Liver (tissue), 9 donors: ENCODE data around the gene WNT2. TPM values are rescaled to one million over a fixed set of nuclear protein-coding genes. Genes with fewer than 3 reads are reported as not detected.

Experiments
- DNase-seq: peaks from one replicate; pipeline ENCODE4 v3.0.0-alpha.2; 2017; ENCODE audit warnings: low spot score
- H3K27ac ChIP-seq, 2 donors: one replicate each; pipeline ENCODE4 v1.7.0; 2013; ENCODE audit warnings: inconsistent platforms in 2 of 2, low read length in 2 of 2, control low read depth in 1 of 2, low read depth in 1 of 2, mild to moderate bottlenecking in 1 of 2
- H3K27me3 ChIP-seq, 4 donors: one replicate each; pipeline versions ENCODE4 v1.6.1 to v1.7.0; 2013; ENCODE audit warnings: low read length in 3 of 4, inconsistent platforms in 1 of 4, mild to moderate bottlenecking in 1 of 4, moderate library complexity in 1 of 4; ENCODE audit not compliant: control insufficient read depth in 4 of 4, insufficient read depth in 4 of 4
- H3K36me3 ChIP-seq, 4 donors: one replicate each; pipeline versions ENCODE4 v1.6.1 to v1.7.0; 2013; ENCODE audit warnings: low read length in 3 of 4, mild to moderate bottlenecking in 3 of 4, low read depth in 1 of 4, moderate library complexity in 1 of 4; ENCODE audit not compliant: control insufficient read depth in 4 of 4, insufficient read depth in 3 of 4
- H3K4me1 ChIP-seq, 4 donors: one replicate each; pipeline versions ENCODE4 v1.6.1 to v1.7.0; 2013; ENCODE audit warnings: low read length in 3 of 4, mild to moderate bottlenecking in 3 of 4, moderate library complexity in 1 of 4; ENCODE audit not compliant: control insufficient read depth in 4 of 4, insufficient read depth in 4 of 4
- H3K4me3 ChIP-seq, 3 donors: one replicate each; pipeline versions ENCODE4 v1.6.1 to v1.7.0; 2013; ENCODE audit warnings: low read length in 3 of 3, control low read depth in 1 of 3, low read depth in 1 of 3, mild to moderate bottlenecking in 1 of 3
- H3K9ac ChIP-seq, 2 donors: one replicate each; pipeline ENCODE4 v1.7.0; 2013; ENCODE audit warnings: low read length in 2 of 2, mild to moderate bottlenecking in 2 of 2, moderate library complexity in 2 of 2, control low read depth in 1 of 2, low read depth in 1 of 2
- H3K9me3 ChIP-seq, 4 donors: one replicate each; pipeline versions ENCODE4 v1.6.1 to v1.7.0; 2013; ENCODE audit warnings: low read length in 3 of 4; ENCODE audit not compliant: control insufficient read depth in 4 of 4
- EGR1 ChIP-seq, 2 donors: IDR thresholded peaks; 2 replicates each; pipeline ENCODE4 v1.6.1; 2016 to 2018; ENCODE audit warnings: antibody characterized with exemption in 2 of 2, low read depth in 2 of 2
- FOXA1 ChIP-seq: IDR thresholded peaks from 2 replicates; pipeline ENCODE4 v1.6.1; 2016; ENCODE audit warnings: antibody characterized with exemption
- FOXA2 ChIP-seq: IDR thresholded peaks from 2 replicates; pipeline ENCODE4 v1.6.1; 2016; ENCODE audit warnings: antibody characterized with exemption
- GABPA ChIP-seq, 2 donors: IDR thresholded peaks in 1 of 2; conservative IDR thresholded peaks in 1 of 2; 2 replicates each; pipeline ENCODE4 v1.6.1; 2016; ENCODE audit warnings: antibody characterized with exemption in 2 of 2, mild to moderate bottlenecking in 1 of 2, moderate library complexity in 1 of 2
- HNF4A ChIP-seq, 2 donors: conservative IDR thresholded peaks; 2 replicates each; pipeline ENCODE4 v1.6.1; 2016; ENCODE audit warnings: antibody characterized with exemption in 2 of 2, mild to moderate bottlenecking in 2 of 2
- HNF4G ChIP-seq: IDR thresholded peaks from 2 replicates; pipeline ENCODE4 v1.6.1; 2016; ENCODE audit warnings: antibody characterized with exemption
- JUND ChIP-seq, 2 donors: IDR thresholded peaks; 2 replicates each; pipeline ENCODE4 v1.6.1; 2016; ENCODE audit warnings: antibody characterized with exemption in 2 of 2
- NR2F2 ChIP-seq: IDR thresholded peaks from 2 replicates; pipeline ENCODE4 v1.6.1; 2016; ENCODE audit warnings: antibody characterized with exemption
- RAD21 ChIP-seq, 2 donors: IDR thresholded peaks; 2 replicates each; pipeline ENCODE4 v1.6.1; 2016; ENCODE audit warnings: antibody characterized with exemption in 2 of 2, mild to moderate bottlenecking in 2 of 2
- RXRA ChIP-seq, 2 donors: IDR thresholded peaks; 2 replicates each; pipeline ENCODE4 v1.6.1; 2017 to 2018; ENCODE audit warnings: antibody characterized with exemption in 2 of 2, mild to moderate bottlenecking in 1 of 2
- SP1 ChIP-seq: IDR thresholded peaks from 2 replicates; pipeline ENCODE4 v1.6.1; 2018; ENCODE audit warnings: antibody characterized with exemption, mild to moderate bottlenecking
- TAF1 ChIP-seq: conservative IDR thresholded peaks from 2 replicates; pipeline ENCODE4 v1.6.1; 2016; ENCODE audit warnings: antibody characterized with exemption, mild to moderate bottlenecking
- YY1 ChIP-seq: IDR thresholded peaks from 2 replicates; pipeline ENCODE4 v1.6.1; 2016; ENCODE audit warnings: antibody characterized with exemption, mild to moderate bottlenecking
- WGBS: extraction: QIAGEN DNeasy Blood & Tissue Kit; methylation state at CpG from one replicate; pipeline ENCODE4 v1.1.7; 2013; 5-methylcytosine and 5-hydroxymethylcytosine counted together
- polyA plus RNA-seq, 2 donors: library from polyadenylated mRNA; stranded (reverse) in 1 of 2; unstranded in 1 of 2; fragments of 200-250 nt in 1 of 2; fragments of >200 nt in 1 of 2; fragmentation: Nextera tagmentation in 1 of 2; extraction: Ambion mirVana in 1 of 2; gene quantifications; one replicate each; pipeline versions ENCODE4 v1.2.1 to v1.2.3, GENCODE V29; 2013 to 2015
- total RNA-seq, 2 donors: library from RNA; depleted of rRNA; stranded (reverse); fragments of >200 nt; gene quantifications; one replicate each; pipeline ENCODE4 v1.2.3, GENCODE V29; 2014
- TF ChIP-seq, protein P1 (sequence below): fragments of 150-350 bp; IDR thresholded peaks from 2 replicates; pipeline ENCODE4 v1.5.1; 2017; ENCODE audit warnings: improper control_type of control experiment, low read depth, low read length; ENCODE audit not compliant: missing input control
- TF ChIP-seq, protein P2 (sequence below): IDR thresholded peaks from 2 replicates; pipeline ENCODE4 v1.6.1; 2016; ENCODE audit warnings: antibody characterized with exemption
- TF ChIP-seq, protein P3 (sequence below): IDR thresholded peaks from 2 replicates; pipeline ENCODE4 v1.6.1; 2016; ENCODE audit warnings: antibody characterized with exemption, mild to moderate bottlenecking
- TF ChIP-seq, protein P4 (sequence below): IDR thresholded peaks from 2 replicates; pipeline ENCODE4 v1.6.1; 2016; ENCODE audit warnings: antibody characterized with exemption
- TF ChIP-seq, protein P5 (sequence below): IDR thresholded peaks from 2 replicates; pipeline ENCODE4 v1.6.1; 2016; ENCODE audit warnings: antibody characterized with exemption
- donor health status: healthy.
- donor health status: healthy.
- donor health status: healthy.
- donor health status: healthy.
- donor health status: healthy.

Gene WNT2
- total and polyA plus RNA-seq, 4 donors: 1.1 to 2.0 (median 1.6) TPM

DNA sequence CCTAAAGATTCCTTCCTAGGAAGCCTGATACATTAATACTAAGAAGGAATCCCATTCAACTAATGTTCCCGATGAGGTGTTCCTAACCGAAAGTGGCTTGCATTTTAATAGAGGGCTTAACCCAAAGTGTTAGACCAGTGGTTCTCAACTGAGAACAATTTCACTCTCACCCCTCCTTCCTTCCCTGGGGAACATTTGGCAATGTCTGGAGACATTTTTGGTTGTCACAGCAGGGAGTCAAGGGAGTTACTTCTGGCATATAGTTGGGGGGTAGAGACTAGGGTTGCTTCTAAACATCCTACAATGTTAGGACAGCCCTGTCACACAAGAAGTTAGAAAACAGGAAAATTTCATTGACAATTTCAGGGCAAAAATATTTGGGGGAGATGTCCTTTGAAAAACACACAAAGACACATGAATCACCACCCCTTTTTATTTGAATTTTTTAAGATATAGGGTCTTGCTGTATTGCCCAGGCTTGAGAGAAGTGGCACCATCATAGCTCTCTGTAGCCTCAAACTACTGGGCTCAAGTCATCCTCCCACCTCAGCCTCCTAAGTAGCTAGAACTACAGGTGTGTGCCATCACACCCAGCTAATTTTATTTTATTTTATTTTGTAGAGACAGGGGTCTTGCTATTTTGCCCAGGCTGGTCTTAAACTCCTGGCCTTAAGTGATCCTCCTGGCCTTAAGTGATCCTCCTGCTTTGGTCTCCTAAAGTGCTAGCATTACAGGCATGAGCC lies 50.7 kb downstream of the WNT2 start:
- peaks cover 0 to 2% (median 0%) of the 10 kb centered on the region in 4 donors for H3K27me3 ChIP-seq
- DNase-seq: no peak
- no peak overlapping the region for H3K9ac ChIP-seq
- 91% methylated on average over 2 of the region's 2 CpGs for WGBS
- no peak overlapping the region for H3K4me3 ChIP-seq
- H3K27ac ChIP-seq: no peak overlapping the region
- no peaks in the 10 kb centered on the region for H3K4me1 ChIP-seq
- H3K36me3 ChIP-seq: no peaks in the 10 kb centered on the region
- TF ChIP-seq, protein P1, sequence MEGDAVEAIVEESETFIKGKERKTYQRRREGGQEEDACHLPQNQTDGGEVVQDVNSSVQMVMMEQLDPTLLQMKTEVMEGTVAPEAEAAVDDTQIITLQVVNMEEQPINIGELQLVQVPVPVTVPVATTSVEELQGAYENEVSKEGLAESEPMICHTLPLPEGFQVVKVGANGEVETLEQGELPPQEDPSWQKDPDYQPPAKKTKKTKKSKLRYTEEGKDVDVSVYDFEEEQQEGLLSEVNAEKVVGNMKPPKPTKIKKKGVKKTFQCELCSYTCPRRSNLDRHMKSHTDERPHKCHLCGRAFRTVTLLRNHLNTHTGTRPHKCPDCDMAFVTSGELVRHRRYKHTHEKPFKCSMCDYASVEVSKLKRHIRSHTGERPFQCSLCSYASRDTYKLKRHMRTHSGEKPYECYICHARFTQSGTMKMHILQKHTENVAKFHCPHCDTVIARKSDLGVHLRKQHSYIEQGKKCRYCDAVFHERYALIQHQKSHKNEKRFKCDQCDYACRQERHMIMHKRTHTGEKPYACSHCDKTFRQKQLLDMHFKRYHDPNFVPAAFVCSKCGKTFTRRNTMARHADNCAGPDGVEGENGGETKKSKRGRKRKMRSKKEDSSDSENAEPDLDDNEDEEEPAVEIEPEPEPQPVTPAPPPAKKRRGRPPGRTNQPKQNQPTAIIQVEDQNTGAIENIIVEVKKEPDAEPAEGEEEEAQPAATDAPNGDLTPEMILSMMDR: no peak
- TF ChIP-seq NR2F2 (no peak), GABPA (IDR thresholded peaks at IDR 0.05 in 1 of 2, conservative IDR thresholded peaks at IDR 0.05 in 1 of 2) (no peak), FOXA1 (no peak), EGR1 (IDR thresholded peaks at IDR 0.05; ENCODE audit: low read depth in 2 of 2) (no peak), HNF4A (conservative IDR thresholded peaks at IDR 0.05) (no peak), YY1 (no peak), SP1 (no peak), RAD21 (IDR thresholded peaks at IDR 0.05) (no peak), JUND (IDR thresholded peaks at IDR 0.05) (no peak), FOXA2 (no peak), RXRA (IDR thresholded peaks at IDR 0.05) (no peak), HNF4G (no peak), TAF1 (no peak)
- TF ChIP-seq, protein P2, sequence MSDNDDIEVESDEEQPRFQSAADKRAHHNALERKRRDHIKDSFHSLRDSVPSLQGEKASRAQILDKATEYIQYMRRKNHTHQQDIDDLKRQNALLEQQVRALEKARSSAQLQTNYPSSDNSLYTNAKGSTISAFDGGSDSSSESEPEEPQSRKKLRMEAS: no peak
- TF ChIP-seq, protein P3, sequence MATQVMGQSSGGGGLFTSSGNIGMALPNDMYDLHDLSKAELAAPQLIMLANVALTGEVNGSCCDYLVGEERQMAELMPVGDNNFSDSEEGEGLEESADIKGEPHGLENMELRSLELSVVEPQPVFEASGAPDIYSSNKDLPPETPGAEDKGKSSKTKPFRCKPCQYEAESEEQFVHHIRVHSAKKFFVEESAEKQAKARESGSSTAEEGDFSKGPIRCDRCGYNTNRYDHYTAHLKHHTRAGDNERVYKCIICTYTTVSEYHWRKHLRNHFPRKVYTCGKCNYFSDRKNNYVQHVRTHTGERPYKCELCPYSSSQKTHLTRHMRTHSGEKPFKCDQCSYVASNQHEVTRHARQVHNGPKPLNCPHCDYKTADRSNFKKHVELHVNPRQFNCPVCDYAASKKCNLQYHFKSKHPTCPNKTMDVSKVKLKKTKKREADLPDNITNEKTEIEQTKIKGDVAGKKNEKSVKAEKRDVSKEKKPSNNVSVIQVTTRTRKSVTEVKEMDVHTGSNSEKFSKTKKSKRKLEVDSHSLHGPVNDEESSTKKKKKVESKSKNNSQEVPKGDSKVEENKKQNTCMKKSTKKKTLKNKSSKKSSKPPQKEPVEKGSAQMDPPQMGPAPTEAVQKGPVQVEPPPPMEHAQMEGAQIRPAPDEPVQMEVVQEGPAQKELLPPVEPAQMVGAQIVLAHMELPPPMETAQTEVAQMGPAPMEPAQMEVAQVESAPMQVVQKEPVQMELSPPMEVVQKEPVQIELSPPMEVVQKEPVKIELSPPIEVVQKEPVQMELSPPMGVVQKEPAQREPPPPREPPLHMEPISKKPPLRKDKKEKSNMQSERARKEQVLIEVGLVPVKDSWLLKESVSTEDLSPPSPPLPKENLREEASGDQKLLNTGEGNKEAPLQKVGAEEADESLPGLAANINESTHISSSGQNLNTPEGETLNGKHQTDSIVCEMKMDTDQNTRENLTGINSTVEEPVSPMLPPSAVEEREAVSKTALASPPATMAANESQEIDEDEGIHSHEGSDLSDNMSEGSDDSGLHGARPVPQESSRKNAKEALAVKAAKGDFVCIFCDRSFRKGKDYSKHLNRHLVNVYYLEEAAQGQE: no peak
- TF ChIP-seq, protein P4, sequence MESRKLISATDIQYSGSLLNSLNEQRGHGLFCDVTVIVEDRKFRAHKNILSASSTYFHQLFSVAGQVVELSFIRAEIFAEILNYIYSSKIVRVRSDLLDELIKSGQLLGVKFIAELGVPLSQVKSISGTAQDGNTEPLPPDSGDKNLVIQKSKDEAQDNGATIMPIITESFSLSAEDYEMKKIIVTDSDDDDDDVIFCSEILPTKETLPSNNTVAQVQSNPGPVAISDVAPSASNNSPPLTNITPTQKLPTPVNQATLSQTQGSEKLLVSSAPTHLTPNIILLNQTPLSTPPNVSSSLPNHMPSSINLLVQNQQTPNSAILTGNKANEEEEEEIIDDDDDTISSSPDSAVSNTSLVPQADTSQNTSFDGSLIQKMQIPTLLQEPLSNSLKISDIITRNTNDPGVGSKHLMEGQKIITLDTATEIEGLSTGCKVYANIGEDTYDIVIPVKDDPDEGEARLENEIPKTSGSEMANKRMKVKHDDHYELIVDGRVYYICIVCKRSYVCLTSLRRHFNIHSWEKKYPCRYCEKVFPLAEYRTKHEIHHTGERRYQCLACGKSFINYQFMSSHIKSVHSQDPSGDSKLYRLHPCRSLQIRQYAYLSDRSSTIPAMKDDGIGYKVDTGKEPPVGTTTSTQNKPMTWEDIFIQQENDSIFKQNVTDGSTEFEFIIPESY: no peak
- TF ChIP-seq, protein P5, sequence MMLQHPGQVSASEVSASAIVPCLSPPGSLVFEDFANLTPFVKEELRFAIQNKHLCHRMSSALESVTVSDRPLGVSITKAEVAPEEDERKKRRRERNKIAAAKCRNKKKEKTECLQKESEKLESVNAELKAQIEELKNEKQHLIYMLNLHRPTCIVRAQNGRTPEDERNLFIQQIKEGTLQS: no peak
- no peaks in the 10 kb centered on the region for H3K9me3 ChIP-seq
